ENCODE results near the gene CAPSL. TPM values are rescaled to one million over a fixed set of nuclear protein-coding genes. Genes with fewer than 3 reads are reported as not detected.
"Not testable (repeated sequence)": the region's sequence is repeated elsewhere in the genome, so short reads cannot be mapped to it uniquely, and the experiment has no call there.

CAPSL gene
- polyA plus RNA-seq, 1 donor: not detected

- DNase-seq (ENCODE audit: low read depth): no peak
Measured at GRCh38 chr5:35908228-35908627, 30.2 kb downstream of the CAPSL start.

- DNase-seq (ENCODE audit: low read depth): no peak
Measured at GRCh38 chr5:35904443-35905132, 33.8 kb downstream of the CAPSL start.

- DNase-seq (ENCODE audit: low read depth): no peak
Measured at GRCh38 chr5:35903631-35904203, 34.7 kb downstream of the CAPSL start.

DNA sequence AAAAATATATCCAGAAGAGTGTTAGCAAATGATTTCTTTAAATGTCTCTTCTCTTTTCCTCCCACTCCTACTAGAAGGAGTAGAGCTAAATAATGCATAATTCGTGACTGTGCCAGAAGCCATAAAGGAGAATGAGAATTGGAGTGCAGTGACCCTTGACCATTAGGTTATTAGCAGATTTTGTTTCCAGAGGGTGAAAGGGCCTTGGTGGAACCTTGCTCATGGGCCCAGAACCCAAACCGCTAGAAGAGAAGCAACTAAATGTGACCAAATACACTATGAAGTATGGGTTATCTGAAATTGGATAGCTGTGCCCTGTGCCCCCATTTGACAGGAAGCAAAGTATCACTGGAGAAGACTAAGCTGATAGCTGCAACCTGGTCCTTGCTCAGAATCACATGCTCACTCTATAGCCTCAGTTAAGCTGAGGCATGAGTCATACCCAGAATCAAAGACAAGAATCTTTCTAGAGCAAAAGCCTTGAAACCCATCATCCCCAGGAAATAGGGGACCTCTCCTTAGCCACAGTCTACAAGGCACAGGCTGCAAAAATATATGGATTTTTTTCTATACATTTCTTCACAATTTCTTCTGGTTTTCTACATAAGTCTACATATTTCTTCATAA, 36.3 kb downstream of the CAPSL start:
- no peak for DNase-seq (ENCODE audit: low read depth)

DNA sequence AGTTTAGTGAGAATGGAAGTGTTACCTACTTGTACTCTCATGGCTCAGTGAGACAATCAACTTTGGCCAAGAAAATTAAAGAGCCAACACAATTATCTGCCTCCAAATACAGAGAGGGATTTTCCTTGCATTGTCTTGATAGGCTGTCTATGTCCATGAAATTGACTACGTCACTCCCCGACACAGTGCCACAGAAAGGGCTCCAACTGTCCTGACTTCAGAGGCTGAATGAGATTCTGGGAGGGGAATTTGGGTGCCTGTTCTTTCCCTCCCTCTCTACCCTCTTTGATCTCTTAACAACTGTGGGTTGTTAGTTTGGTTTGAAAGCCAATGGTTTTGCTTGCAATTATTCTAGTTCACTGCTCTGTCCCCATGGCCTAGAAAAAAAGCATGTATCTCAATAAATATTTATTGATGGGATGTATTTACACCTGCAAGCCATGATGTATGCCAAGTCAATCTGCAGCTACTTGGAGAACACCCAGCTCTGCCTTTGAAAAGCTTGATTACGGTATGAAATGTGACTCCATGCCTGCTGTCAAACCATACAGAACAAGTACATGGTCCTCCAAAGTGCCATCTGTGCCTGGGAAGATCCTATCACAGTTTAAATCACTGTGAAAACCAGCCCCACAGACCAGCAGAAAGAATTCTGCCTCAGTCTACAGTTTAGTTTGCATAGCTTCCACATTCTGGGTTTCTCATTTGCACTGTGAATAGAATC, 37.3 kb downstream of the CAPSL start:
- DNase-seq (ENCODE audit: low read depth): no peak

DNA sequence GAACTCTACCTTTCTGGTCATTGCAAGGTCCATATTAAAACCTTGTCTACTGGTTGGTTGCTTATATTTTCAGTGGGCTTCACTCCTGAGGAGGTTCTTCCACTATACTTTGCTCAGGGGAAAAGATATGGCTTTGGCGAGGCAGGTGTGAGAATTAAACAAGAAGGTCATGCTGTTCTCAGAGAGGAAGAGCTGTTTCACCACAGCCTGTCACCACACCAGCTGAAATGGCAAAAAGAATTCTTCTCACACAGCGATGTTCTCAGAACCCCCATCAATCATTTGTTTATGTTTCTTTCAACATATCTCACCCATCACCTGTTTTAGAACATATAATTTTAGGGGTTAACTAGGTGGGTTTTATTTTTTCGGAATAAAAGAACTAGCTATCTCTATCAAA, 38.6 kb downstream of the CAPSL start:
- DNase-seq (ENCODE audit: low read depth): no peak

- no peak for DNase-seq (ENCODE audit: low read depth)
Measured at GRCh38 chr5:35898952-35899660, 39.3 kb downstream of the CAPSL start.

GRCh38 chr5:35894131-35894530, 44.3 kb downstream of the CAPSL start:
- DNase-seq (ENCODE audit: low read depth): no peak

DNA sequence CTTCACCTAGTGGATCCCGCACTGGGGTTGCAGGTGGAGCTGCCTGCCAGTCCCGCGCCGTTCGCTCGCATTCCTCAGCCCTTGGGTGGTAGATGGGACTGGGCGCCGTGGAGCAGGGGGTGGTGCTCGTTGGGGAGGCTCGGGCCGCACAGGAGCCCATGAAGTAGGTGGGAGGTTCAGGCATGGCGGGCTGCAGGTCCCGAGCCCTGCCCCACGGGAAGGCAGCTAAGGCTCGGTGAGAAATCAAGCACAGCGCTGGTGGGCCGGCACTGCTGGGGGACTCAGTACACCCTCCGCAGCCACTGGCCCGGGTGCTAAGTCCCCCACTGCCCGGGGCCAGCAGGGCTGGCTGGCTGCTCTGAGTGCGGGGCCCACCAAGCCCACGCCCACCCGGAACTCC, 45.6 kb downstream of the CAPSL start:
- DNase-seq (ENCODE audit: low read depth): not testable (repeated sequence)

GRCh38 chr5:35890021-35891020, 48.1 kb downstream of the CAPSL start:
- DNase-seq (ENCODE audit: low read depth): no peak

DNA sequence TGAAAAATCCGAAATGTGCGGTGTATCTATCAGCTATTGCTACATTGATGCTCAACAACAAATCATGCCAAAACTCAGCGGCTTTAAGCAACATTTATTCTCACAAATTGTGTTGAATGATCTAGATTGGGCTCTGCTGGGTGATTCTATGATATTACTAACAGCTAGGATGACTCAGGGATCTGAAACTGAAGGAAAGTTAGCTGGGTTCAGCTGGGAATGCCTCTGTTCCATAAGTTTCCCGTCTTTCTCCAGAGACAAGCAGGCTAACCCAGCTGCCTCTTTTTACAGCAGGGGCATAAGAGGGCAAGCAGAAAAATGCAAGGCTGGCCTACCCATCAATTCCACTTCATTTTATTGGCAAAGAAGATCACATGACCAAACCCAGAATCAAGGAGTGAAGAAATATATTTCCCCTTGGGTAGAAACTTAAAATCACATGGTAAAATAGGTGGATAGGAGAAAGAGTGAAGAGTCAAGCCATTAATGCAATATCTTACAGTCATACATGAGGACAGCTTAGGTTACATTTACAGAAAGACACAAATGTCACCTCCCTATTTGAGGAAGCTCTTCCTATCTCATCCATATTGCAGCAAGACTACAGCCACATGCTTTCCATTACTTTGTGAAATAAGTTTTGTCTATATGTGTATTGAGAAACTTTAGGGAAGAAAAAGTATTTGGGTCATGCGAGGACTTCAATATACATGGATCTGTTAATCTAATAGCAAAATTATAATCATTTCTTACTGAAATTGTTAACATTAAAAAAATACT, 50.9 kb downstream of the CAPSL start:
- no peak for DNase-seq (ENCODE audit: low read depth)

DNA sequence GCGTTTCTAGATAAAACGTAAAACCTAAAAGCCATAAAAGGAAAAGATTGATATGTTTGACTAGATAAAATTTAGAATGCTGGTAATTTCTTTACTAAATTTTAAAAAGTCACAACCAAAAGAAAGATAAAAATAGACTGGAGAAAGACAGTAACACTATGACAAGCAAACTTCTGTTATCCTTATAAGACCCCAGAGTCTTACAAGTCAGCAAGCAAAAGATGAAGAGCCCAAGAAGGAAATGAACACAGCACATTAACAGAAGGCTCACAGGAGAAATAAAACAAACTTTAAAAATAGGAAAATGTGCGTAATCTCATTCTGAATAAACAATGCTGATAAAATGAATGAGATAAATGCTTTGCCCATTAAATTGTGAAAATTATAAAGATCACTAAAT, 52.0 kb downstream of the CAPSL start:
- DNase-seq (ENCODE audit: low read depth): no peak

GRCh38 chr5:35884773-35885172, 53.6 kb downstream of the CAPSL start:
- no peak for DNase-seq (ENCODE audit: low read depth)

- DNase-seq (ENCODE audit: low read depth): no peak
Measured at GRCh38 chr5:35884191-35884769, 54.1 kb downstream of the CAPSL start.

GRCh38 chr5:35881758-35882157, 56.7 kb downstream of the CAPSL start:
- DNase-seq (ENCODE audit: low read depth): no peak

DNA sequence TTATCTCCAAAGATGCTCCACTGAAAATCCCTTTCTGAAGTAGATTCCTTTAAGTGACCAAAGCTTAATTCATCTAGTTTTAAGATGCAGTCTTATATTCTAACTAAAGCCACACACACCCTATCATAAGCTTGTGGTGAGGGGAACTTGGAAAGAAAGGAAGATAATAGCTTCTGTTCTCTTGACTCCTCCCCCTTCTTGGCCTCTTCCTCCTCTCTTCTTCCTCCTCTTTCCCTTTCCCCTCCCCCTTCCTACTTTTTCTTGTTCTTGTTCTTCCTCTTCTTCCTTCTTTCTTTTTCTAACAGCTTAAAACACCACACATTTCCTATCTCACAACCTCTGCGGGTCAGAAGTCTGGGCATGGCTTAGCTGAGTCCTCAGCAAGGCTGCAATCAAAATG, 58.3 kb downstream of the CAPSL start:
- DNase-seq (ENCODE audit: low read depth): no peak

GRCh38 chr5:35879649-35880048, 58.8 kb downstream of the CAPSL start:
- no peak for DNase-seq (ENCODE audit: low read depth)

- DNase-seq (ENCODE audit: low read depth): no peak
Measured at GRCh38 chr5:35879096-35879495, 59.3 kb downstream of the CAPSL start.

DNA sequence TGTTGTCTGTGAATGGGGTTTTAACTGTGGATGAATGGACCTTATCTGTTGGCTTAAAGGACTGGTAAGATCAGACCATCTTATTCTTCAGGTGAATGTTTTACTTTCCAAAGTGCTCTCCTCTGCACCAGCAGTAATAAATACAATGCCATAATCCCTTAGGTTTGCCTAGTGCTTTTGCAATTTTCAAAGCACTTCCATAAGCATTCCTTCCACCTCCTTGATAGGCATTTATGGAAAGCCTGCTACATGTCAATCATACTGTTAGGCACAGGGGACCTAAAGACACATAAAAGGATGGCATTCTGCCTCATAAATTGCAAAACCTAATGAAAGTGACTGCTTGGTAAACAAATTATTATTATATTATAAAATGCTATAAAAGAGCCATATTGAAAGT, 60.3 kb downstream of the CAPSL start:
- no peak for DNase-seq (ENCODE audit: low read depth)

- DNase-seq (ENCODE audit: low read depth): no peak
Measured at GRCh38 chr5:35877655-35878054, 60.8 kb downstream of the CAPSL start.
